Breast epithelium (tissue), 4 donors: ENCODE results near the gene DYSF. TPM values are rescaled to one million over a fixed set of nuclear protein-coding genes. Genes with fewer than 3 reads are reported as not detected.

Experiments used
- DNase-seq, 2 donors: peaks; one replicate each; pipeline ENCODE4 v3.0.0-alpha.2; 2019; ENCODE audit warnings: low spot score in 2 of 2
- H3K27ac ChIP-seq, 2 donors: fragments of 200-600 bp; sonication (generic) in 1 of 2; one replicate each; pipeline ENCODE4 v1.5.1; 2016 to 2019; ENCODE audit warnings: mild to moderate bottlenecking in 1 of 2
- H3K27me3 ChIP-seq, 2 donors: fragments of 200-600 bp; sonication (generic) in 1 of 2; one replicate each; pipeline versions ENCODE4 v1.5.1 to v1.6.0; 2017 to 2019; ENCODE audit warnings: control low read depth in 1 of 2, mild to moderate bottlenecking in 1 of 2
- H3K36me3 ChIP-seq: fragments of 200-600 bp; one replicate; pipeline ENCODE4 v1.5.1; 2019
- H3K4me1 ChIP-seq, 2 donors: fragments of 200-600 bp; sonication (generic); one replicate each; pipeline ENCODE4 v1.5.1; 2016 to 2019; ENCODE audit warnings: control low read depth in 1 of 2
- H3K4me3 ChIP-seq, 3 donors: fragments of 200-600 bp; sonication (generic); 1 replicate in 2 of 3; 2 replicates in 1 of 3; pipeline ENCODE4 v1.5.1; 2016 to 2019; ENCODE audit warnings: mild to moderate bottlenecking in 3 of 3, moderate library complexity in 2 of 3
- H3K9me3 ChIP-seq, 2 donors: fragments of 200-600 bp; sonication (generic) in 1 of 2; one replicate each; pipeline ENCODE4 v1.5.1; 2016 to 2019; ENCODE audit warnings: control low read depth in 1 of 2
- CTCF ChIP-seq, 3 donors: fragments of 450-650 bp; IDR thresholded peaks; one replicate each; pipeline ENCODE4 v1.5.1; 2016 to 2017; ENCODE audit warnings: antibody characterized with exemption in 3 of 3, mild to moderate bottlenecking in 3 of 3, moderate library complexity in 3 of 3
- POLR2A ChIP-seq: fragments of 450-650 bp; IDR thresholded peaks from one replicate; pipeline ENCODE4 v1.6.1; 2016; ENCODE audit warnings: antibody characterized with exemption, mild to moderate bottlenecking, moderate library complexity
- POLR2AphosphoS5 ChIP-seq, 3 donors: sonication (generic); formaldehyde crosslinking; IDR thresholded peaks; one replicate each; pipeline ENCODE4 v1.6.1; 2017; ENCODE audit warnings: antibody characterized with exemption in 3 of 3
- intact Hi-C: fragments of 100-400 bp; cut with DNase I; formaldehyde crosslinking; loops from one replicate; pipeline ENCODE4 v1.15.1; 2023; ENCODE audit warnings: low total_unique reads
- total RNA-seq, 3 donors: library from RNA; depleted of rRNA; stranded (reverse); fragments of >200 nt; gene quantifications; one replicate each; pipeline ENCODE4 v1.1.0, GENCODE V29; 2016

DYSF gene
- total RNA-seq, 3 donors from 2014 or later, result 3.0 to 15.7 (median 4.8) TPM

- H3K9me3 ChIP-seq, result no peaks in the 10 kb centered on the region
- no peaks in the 10 kb centered on the region for H3K4me1 ChIP-seq
- intact Hi-C loops, result no loop called here
- no peaks in the 10 kb centered on the region for H3K36me3 ChIP-seq
- H3K27ac ChIP-seq, result no peak overlapping the region
- TF ChIP-seq CTCF (IDR thresholded peaks at IDR 0.05), result no peak
- no peak for TF ChIP-seq POLR2A
- no peak overlapping the region for H3K4me3 ChIP-seq
- DNase-seq, result peak in 1 of 2 donors; percentile 14
- H3K27me3 ChIP-seq, result peaks cover 0 to 4% of the 10 kb centered on the region in 2 donors
Observed at GRCh38 chr2:71535526-71535925, 82.2 kb downstream of the DYSF start.

GRCh38 chr2:71536226-71536671, 82.9 kb downstream of the DYSF start:
- no peak for TF ChIP-seq POLR2AphosphoS5 (IDR thresholded peaks at IDR 0.05)
- TF ChIP-seq POLR2A, result no peak
- TF ChIP-seq CTCF (IDR thresholded peaks at IDR 0.05), result no peak
- intact Hi-C loops, result no loop called here

GRCh38 chr2:71538241-71538640, 84.9 kb downstream of the DYSF start:
- peak in 1 of 2 donors; percentile 6 for DNase-seq
- Histone ChIP-seq H3K4me3 (no peak overlapping the region), H3K36me3 (no peaks in the 10 kb centered on the region), H3K9me3 (no peaks in the 10 kb centered on the region), H3K4me1 (no peaks in the 10 kb centered on the region), H3K27ac (no peak overlapping the region), H3K27me3 (peaks cover 0 to 3% of the 10 kb centered on the region in 2 donors)
- TF ChIP-seq POLR2AphosphoS5 (IDR thresholded peaks at IDR 0.05) (no peak), CTCF (IDR thresholded peaks at IDR 0.05) (no peak), POLR2A (no peak)
- intact Hi-C loops, result no loop called here

More at GRCh38 chr2:71536226-71536671, 82.9 kb downstream of the DYSF start:
- peak in 1 of 2 donors; percentile 31 for DNase-seq
- H3K27ac ChIP-seq, result no peak overlapping the region
- peaks cover 0 to 3% of the 10 kb centered on the region in 2 donors for H3K27me3 ChIP-seq
- H3K4me3 ChIP-seq, result no peak overlapping the region
- H3K36me3 ChIP-seq, result no peaks in the 10 kb centered on the region
- no peaks in the 10 kb centered on the region for H3K9me3 ChIP-seq
- no peaks in the 10 kb centered on the region for H3K4me1 ChIP-seq

GRCh38 chr2:71538656-71539265, 85.4 kb downstream of the DYSF start:
- H3K36me3 ChIP-seq, result no peaks in the 10 kb centered on the region
- peak in 1 of 2 donors; percentile 14 for DNase-seq
- H3K27ac ChIP-seq, result no peak overlapping the region
- peaks cover 0 to 3% of the 10 kb centered on the region in 2 donors for H3K27me3 ChIP-seq
- H3K9me3 ChIP-seq, result no peaks in the 10 kb centered on the region
- TF ChIP-seq POLR2A, result no peak
- no peak for TF ChIP-seq CTCF (IDR thresholded peaks at IDR 0.05)
- no peak for TF ChIP-seq POLR2AphosphoS5 (IDR thresholded peaks at IDR 0.05)
- intact Hi-C loops, result no loop called here
- no peak overlapping the region for H3K4me3 ChIP-seq
- H3K4me1 ChIP-seq, result no peaks in the 10 kb centered on the region

GRCh38 chr2:71540818-71541217, 87.5 kb downstream of the DYSF start:
- Histone ChIP-seq H3K4me1 (no peaks in the 10 kb centered on the region), H3K27me3 (peaks cover 0 to 7% of the 10 kb centered on the region in 2 donors), H3K36me3 (no peaks in the 10 kb centered on the region), H3K9me3 (no peaks in the 10 kb centered on the region), H3K4me3 (no peak overlapping the region), H3K27ac (no peak overlapping the region)
- TF ChIP-seq POLR2AphosphoS5 (IDR thresholded peaks at IDR 0.05) (no peak), POLR2A (no peak), CTCF (IDR thresholded peaks at IDR 0.05) (no peak)
- intact Hi-C loops, result loop anchor here (5.0 kb wide), 1 partner anchor 611 kb away; no protein-coding TSS in a partner anchor
- DNase-seq, result no peak
